WTC11 (cell line): Measurements from ENCODE around the gene SMG7.

Experiments used
- ARID4B ChIP-seq: sonication (generic); formaldehyde crosslinking; IDR thresholded peaks from 2 replicates; pipeline ENCODE4 v1.8.0; 2023; ENCODE audit warnings: missing genetic modification reagents, mild to moderate bottlenecking, borderline replicate concordance
- CREM ChIP-seq: sonication (generic); formaldehyde crosslinking; IDR thresholded peaks from 2 replicates; pipeline ENCODE4 v1.8.1; 2022; ENCODE audit warnings: mild to moderate bottlenecking, missing genetic modification reagents, moderate library complexity
- E2F4 ChIP-seq: sonication (generic); formaldehyde crosslinking; IDR thresholded peaks from 2 replicates; pipeline ENCODE4 v1.8.1; 2022; ENCODE audit warnings: low read depth, mild to moderate bottlenecking, moderate library complexity, missing genetic modification reagents, borderline replicate concordance
- NR2C2 ChIP-seq: sonication (generic); formaldehyde crosslinking; IDR thresholded peaks from 2 replicates; pipeline ENCODE4 v1.8.0; 2022; ENCODE audit warnings: mild to moderate bottlenecking, missing genetic modification reagents
- SP1 ChIP-seq: sonication (generic); formaldehyde crosslinking; conservative IDR thresholded peaks from 2 replicates; pipeline ENCODE4 v1.8.1; 2022; ENCODE audit warnings: missing genetic modification reagents
- TF ChIP-seq, protein P1 (sequence below): fragments of 200-600 bp; IDR thresholded peaks from 2 replicates; pipeline ENCODE4 v1.8.0; 2022; ENCODE audit warnings: antibody characterized with exemption

DNA sequence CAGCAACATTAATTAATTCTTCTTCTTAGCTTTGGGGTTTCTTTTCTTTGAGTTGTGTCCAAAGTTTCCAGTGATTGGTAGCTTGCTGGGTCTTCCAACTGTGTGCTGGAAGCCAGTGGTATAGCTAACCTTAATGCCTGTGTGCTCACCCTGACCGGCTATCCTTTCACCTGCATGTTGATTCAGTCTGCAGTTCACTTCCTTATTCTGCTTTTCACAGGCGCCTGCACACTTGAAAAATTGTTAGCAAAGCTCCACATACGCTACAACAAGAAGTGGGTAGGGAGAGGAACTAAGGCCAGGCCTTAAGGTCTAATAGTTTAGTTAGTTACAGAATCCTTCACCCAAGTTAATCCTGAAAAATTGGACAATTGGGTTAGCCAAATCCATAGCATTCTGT lies 82.3 kb downstream of the SMG7 start:
- no peak for TF ChIP-seq NR2C2
- no peak for TF ChIP-seq CREM (CRISPR knock-in tag)
- TF ChIP-seq, protein P1, sequence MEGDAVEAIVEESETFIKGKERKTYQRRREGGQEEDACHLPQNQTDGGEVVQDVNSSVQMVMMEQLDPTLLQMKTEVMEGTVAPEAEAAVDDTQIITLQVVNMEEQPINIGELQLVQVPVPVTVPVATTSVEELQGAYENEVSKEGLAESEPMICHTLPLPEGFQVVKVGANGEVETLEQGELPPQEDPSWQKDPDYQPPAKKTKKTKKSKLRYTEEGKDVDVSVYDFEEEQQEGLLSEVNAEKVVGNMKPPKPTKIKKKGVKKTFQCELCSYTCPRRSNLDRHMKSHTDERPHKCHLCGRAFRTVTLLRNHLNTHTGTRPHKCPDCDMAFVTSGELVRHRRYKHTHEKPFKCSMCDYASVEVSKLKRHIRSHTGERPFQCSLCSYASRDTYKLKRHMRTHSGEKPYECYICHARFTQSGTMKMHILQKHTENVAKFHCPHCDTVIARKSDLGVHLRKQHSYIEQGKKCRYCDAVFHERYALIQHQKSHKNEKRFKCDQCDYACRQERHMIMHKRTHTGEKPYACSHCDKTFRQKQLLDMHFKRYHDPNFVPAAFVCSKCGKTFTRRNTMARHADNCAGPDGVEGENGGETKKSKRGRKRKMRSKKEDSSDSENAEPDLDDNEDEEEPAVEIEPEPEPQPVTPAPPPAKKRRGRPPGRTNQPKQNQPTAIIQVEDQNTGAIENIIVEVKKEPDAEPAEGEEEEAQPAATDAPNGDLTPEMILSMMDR: no peak
- no peak for TF ChIP-seq SP1 (CRISPR knock-in tag)
- no peak for TF ChIP-seq ARID4B
- no peak for TF ChIP-seq E2F4
